H1 (cell line): ENCODE measurements around the gene LRRC8D. TPM values are rescaled to one million over a fixed set of nuclear protein-coding genes. Genes with fewer than 3 reads are reported as not detected.

ENCODE experiments used
- CBX8 ChIP-seq: fragments of 300-800, 300-1000 bp; sonication (generic); IDR thresholded peaks from 2 replicates; pipeline ENCODE4 v1.7.1; 2016; ENCODE audit warnings: low read depth, low read length, borderline replicate concordance
- CHD1 ChIP-seq: IDR thresholded peaks from 2 replicates; pipeline ENCODE4 v1.6.1; 2012; ENCODE audit warnings: low read depth, low read length, improper control_type of control experiment
- CHD7 ChIP-seq: fragments of 300-600 bp; sonication (generic); IDR thresholded peaks from 2 replicates; pipeline ENCODE4 v1.7.1; 2012; ENCODE audit warnings: low read length, moderate library complexity, mild to moderate bottlenecking, inconsistent platforms; ENCODE audit not compliant: insufficient replicate concordance
- RAD21 ChIP-seq, 2 experiments: IDR thresholded peaks in 1 of 2; conservative IDR thresholded peaks in 1 of 2; 2 replicates each; pipeline ENCODE4 v1.6.1; 2011; ENCODE audit warnings: low read depth in 2 of 2, low read length in 2 of 2, improper control_type of control experiment in 1 of 2, inconsistent platforms in 1 of 2, mild to moderate bottlenecking in 1 of 2, moderate library complexity in 1 of 2
- polyA plus RNA-seq, 7 experiments: library from polyadenylated mRNA; depleted of rRNA in 3 of 7; stranded (reverse) in 5 of 7; unstranded in 2 of 7; fragments of >200 nt in 5 of 7; fragments of 200-250 nt in 2 of 7; gene quantifications; 1 replicate in 5 of 7; 2 replicates in 1 of 7; 4 replicates in 1 of 7; pipeline versions ENCODE4 v1.2.1 to v1.2.3, GENCODE V29; 2011 to 2013; ENCODE audit warnings: missing spikeins in 2 of 7, mixed read lengths in 2 of 7
- total RNA-seq: library from RNA; stranded (reverse); fragmentation: NEBNext Ultra II Directional; extraction: Animal tissue kit (Norgen Biotek cat#: 25700); gene quantifications from 2 replicates; pipeline ENCODE4 v1.2.1, GENCODE V29; 2021

Gene LRRC8D
- total and polyA plus RNA-seq, 2 of the 8 experiments (the other 6 are each of a cell fraction or from before 2014, with no cell fraction given): 42.0 to 58.5 TPM

- no peak for TF ChIP-seq CHD7
- TF ChIP-seq CHD1: no peak
- TF ChIP-seq RAD21 (IDR thresholded peaks at IDR 0.05 in 1 of 2, conservative IDR thresholded peaks at IDR 0.05 in 1 of 2; ENCODE audit: low read depth in 2 of 2, low read length in 2 of 2): no peak
- TF ChIP-seq CBX8: no peak
Measured at GRCh38 chr1:89826594-89826993, 5.8 kb downstream of the LRRC8D start (continued).
